Glutamatergic neuron (in vitro differentiated cells): ENCODE measurements around the gene SEMA4A. TPM values are rescaled to one million over a fixed set of nuclear protein-coding genes. Genes with fewer than 3 reads are reported as not detected.

Experiments
- DNase-seq: peaks from one replicate; pipeline ENCODE4 v3.0.0; 2022
- H3K27ac Mint-ChIP-seq: one replicate; pipeline ENCODE4 v1.8.0; 2020; ENCODE audit warnings: mild to moderate bottlenecking, mixed read lengths, inconsistent platforms; ENCODE audit not compliant: unreplicated experiment
- H3K27me3 Mint-ChIP-seq: one replicate; pipeline ENCODE4 v1.8.0; 2020; ENCODE audit warnings: mild to moderate bottlenecking, moderate library complexity, mixed read lengths, inconsistent platforms; ENCODE audit not compliant: unreplicated experiment
- H3K36me3 Mint-ChIP-seq: one replicate; pipeline ENCODE4 v1.8.0; 2020; ENCODE audit warnings: mild to moderate bottlenecking, mixed read lengths, inconsistent platforms; ENCODE audit not compliant: unreplicated experiment
- H3K4me1 Mint-ChIP-seq: one replicate; pipeline ENCODE4 v1.8.0; 2020; ENCODE audit warnings: mild to moderate bottlenecking, low read depth, mixed read lengths, inconsistent platforms; ENCODE audit not compliant: unreplicated experiment
- H3K4me3 Mint-ChIP-seq: one replicate; pipeline ENCODE4 v1.8.0; 2020; ENCODE audit warnings: mild to moderate bottlenecking, mixed read lengths, inconsistent platforms; ENCODE audit not compliant: unreplicated experiment
- H3K9me3 Mint-ChIP-seq: one replicate; pipeline ENCODE4 v1.8.0; 2020; ENCODE audit warnings: mild to moderate bottlenecking, moderate library complexity, mixed read lengths, inconsistent platforms; ENCODE audit not compliant: unreplicated experiment
- CTCF ChIP-seq: fragments of 200-600 bp; sonication (generic); IDR thresholded peaks from one replicate; pipeline ENCODE4 v1.5.0; 2021; ENCODE audit not compliant: partially characterized antibody, unreplicated experiment
- total RNA-seq: library from RNA; stranded (reverse); fragmentation: NEBNext Ultra II Directional; extraction: Animal tissue kit (Norgen Biotek cat#: 25700); gene quantifications from one replicate; pipeline ENCODE4 v1.2.1, GENCODE V29; 2021; ENCODE audit not compliant: unreplicated experiment

Gene SEMA4A
- total RNA-seq, 1 donor from 2014 or later = 4.0 TPM

- H3K36me3 Mint-ChIP-seq = no peaks in the 10 kb centered on the region
- H3K9me3 Mint-ChIP-seq = peaks cover 6% of the 10 kb centered on the region
- peaks cover 4% of the 10 kb centered on the region for H3K27me3 Mint-ChIP-seq
- H3K27ac Mint-ChIP-seq = no peak overlapping the region
- H3K4me3 Mint-ChIP-seq = no peak overlapping the region
- H3K4me1 Mint-ChIP-seq = peaks cover 14% of the 10 kb centered on the region
- TF ChIP-seq CTCF = no peak
- DNase-seq = no peak
Observed at GRCh38 chr1:156108057-156108456, 45.3 kb upstream of the SEMA4A start.

- Mint-ChIP-seq H3K9me3 (peaks cover 6% of the 10 kb centered on the region), H3K4me1 (peaks cover 13% of the 10 kb centered on the region), H3K4me3 (no peak overlapping the region), H3K27me3 (peaks cover 6% of the 10 kb centered on the region), H3K27ac (no peak overlapping the region), H3K36me3 (no peaks in the 10 kb centered on the region)
- TF ChIP-seq CTCF = no peak
- no peak for DNase-seq
Observed at GRCh38 chr1:156108664-156109241, 44.6 kb upstream of the SEMA4A start.

- DNase-seq = no peak
Observed at GRCh38 chr1:156110252-156110651, 43.1 kb upstream of the SEMA4A start.

GRCh38 chr1:156111355-156111962 lies 41.9 kb upstream of the SEMA4A start:
- Mint-ChIP-seq H3K4me1 (peaks cover 10% of the 10 kb centered on the region), H3K9me3 (peaks cover 6% of the 10 kb centered on the region), H3K27ac (no peak overlapping the region), H3K36me3 (no peaks in the 10 kb centered on the region), H3K4me3 (no peak overlapping the region), H3K27me3 (peaks cover 7% of the 10 kb centered on the region)
- no peak for TF ChIP-seq CTCF
- no peak for DNase-seq

More at GRCh38 chr1:156110252-156110651, 43.1 kb upstream of the SEMA4A start:
- TF ChIP-seq CTCF = no peak
- H3K4me3 Mint-ChIP-seq = no peak overlapping the region
- H3K36me3 Mint-ChIP-seq = no peaks in the 10 kb centered on the region
- H3K27ac Mint-ChIP-seq = no peak overlapping the region
- peaks cover 6% of the 10 kb centered on the region for H3K9me3 Mint-ChIP-seq
- peaks cover 6% of the 10 kb centered on the region for H3K27me3 Mint-ChIP-seq
- H3K4me1 Mint-ChIP-seq = peaks cover 12% of the 10 kb centered on the region

- no peak for DNase-seq
- H3K27ac Mint-ChIP-seq = no peak overlapping the region
- H3K36me3 Mint-ChIP-seq = no peaks in the 10 kb centered on the region
- peaks cover 3% of the 10 kb centered on the region for H3K9me3 Mint-ChIP-seq
- H3K4me3 Mint-ChIP-seq = no peak overlapping the region
- peaks cover 8% of the 10 kb centered on the region for H3K4me1 Mint-ChIP-seq
- no peak for TF ChIP-seq CTCF
- H3K27me3 Mint-ChIP-seq = peaks cover 9% of the 10 kb centered on the region
Observed at GRCh38 chr1:156112276-156113137, 40.9 kb upstream of the SEMA4A start.
